GM19455 (cell line): ENCODE measurements around the gene NMT1.

Experiments used
- ATAC-seq: cut with Tn5 transposase; IDR thresholded peaks from one replicate; pipeline ENCODE4 v1.9.1; 2021; ENCODE audit not compliant: unreplicated experiment

NMT1 gene

GRCh38 chr17:45104029-45104428, 42.9 kb downstream of the NMT1 start:
- no peak for ATAC-seq

- ATAC-seq: no peak
Measured at GRCh38 chr17:45104497-45104896, 43.4 kb downstream of the NMT1 start.

GRCh38 chr17:45104907-45105624, 43.9 kb downstream of the NMT1 start:
- ATAC-seq: no peak

- no peak for ATAC-seq
Measured at GRCh38 chr17:45106096-45106495, 45.0 kb downstream of the NMT1 start.

GRCh38 chr17:45106582-45106981, 45.5 kb downstream of the NMT1 start:
- no peak for ATAC-seq

GRCh38 chr17:45107293-45108010, 46.3 kb downstream of the NMT1 start:
- ATAC-seq: no peak

- no peak for ATAC-seq
Measured at GRCh38 chr17:45108051-45108450, 46.9 kb downstream of the NMT1 start.

- ATAC-seq: no peak
Measured at GRCh38 chr17:45108595-45109521, 47.7 kb downstream of the NMT1 start.

- ATAC-seq: no peak
Measured at GRCh38 chr17:45110676-45111611, 49.8 kb downstream of the NMT1 start.

GRCh38 chr17:45111850-45112249, 50.7 kb downstream of the NMT1 start:
- ATAC-seq: no peak

GRCh38 chr17:45112559-45113423, 51.7 kb downstream of the NMT1 start:
- no peak for ATAC-seq

- no peak for ATAC-seq
Measured at GRCh38 chr17:45113424-45113754, 52.3 kb downstream of the NMT1 start.

- no peak for ATAC-seq
Measured at GRCh38 chr17:45114117-45114932, 53.2 kb downstream of the NMT1 start.

- no peak for ATAC-seq
Measured at GRCh38 chr17:45115015-45115625, 54.0 kb downstream of the NMT1 start.

GRCh38 chr17:45115871-45116270, 54.8 kb downstream of the NMT1 start:
- no peak for ATAC-seq

- no peak for ATAC-seq
Measured at GRCh38 chr17:45116434-45117016, 55.4 kb downstream of the NMT1 start.

GRCh38 chr17:45117334-45117733, 56.2 kb downstream of the NMT1 start:
- no peak for ATAC-seq
